PC-9 (cell line): Measurements from ENCODE around the gene CLASP1. TPM values are rescaled to one million over a fixed set of nuclear protein-coding genes. Genes with fewer than 3 reads are reported as not detected.

Experiments used
- BruUV-seq: library from RNA; stranded (reverse); fragments of 400-500 nt; replicated peaks from 2 replicates; lab custom pipeline; 2021; lab: Mats Ljungman, UMichigan
- CTCF ChIA-PET: fragments of 300-600 bp; sonication (Branson Sonifier 250); formaldehyde crosslinking; loops from one replicate; lab custom pipeline; 2022; ENCODE audit warnings: antibody characterized with exemption; lab: Charles Lee
- POLR2A ChIA-PET: fragments of 300-600 bp; sonication (Branson Sonifier 250); formaldehyde crosslinking; loops from one replicate; lab custom pipeline; 2022; ENCODE audit warnings: antibody characterized with exemption; ENCODE audit not compliant: unreplicated experiment; lab: Charles Lee
- DNase-seq, 2 experiments: peaks; one replicate each; pipeline versions ENCODE4 v3.0.0 to v3.0.0-alpha.2; 2015 to 2022; ENCODE audit warnings: mixed read lengths in 1 of 2
- H2AFZ ChIP-seq: fragments of 200-600 bp; sonication (generic); 2 replicates; pipeline ENCODE4 v1.8.1; 2017; ENCODE audit warnings: antibody characterized with exemption
- H3F3A ChIP-seq: fragments of 200-600 bp; sonication (generic); 2 replicates; pipeline ENCODE4 v1.8.1; 2017; ENCODE audit warnings: antibody characterized with exemption, mild to moderate bottlenecking, low read depth; ENCODE audit not compliant: insufficient read depth
- H3K27ac ChIP-seq: fragments of 200-600 bp; sonication (generic); 2 replicates; pipeline ENCODE4 v1.6.1; 2016; ENCODE audit warnings: mixed run types
- H3K27me3 ChIP-seq: fragments of 200-600 bp; sonication (generic); 2 replicates; pipeline ENCODE4 v1.6.1; 2016; ENCODE audit warnings: low read depth, mixed run types; ENCODE audit not compliant: insufficient read depth
- H3K36me3 ChIP-seq: fragments of 200-600 bp; sonication (generic); 2 replicates; pipeline ENCODE4 v1.6.1; 2016; ENCODE audit warnings: low read depth, mixed run types
- H3K4me1 ChIP-seq: fragments of 200-600 bp; sonication (generic); replicated peaks from 2 replicates; pipeline ENCODE4 v1.6.1; 2016; ENCODE audit warnings: mixed run types; ENCODE audit not compliant: insufficient read depth
- H3K4me2 ChIP-seq: fragments of 200-600 bp; sonication (generic); 2 replicates; pipeline ENCODE4 v1.6.1; 2017; ENCODE audit warnings: mixed run types
- H3K4me3 ChIP-seq: fragments of 200-600 bp; sonication (generic); 2 replicates; pipeline ENCODE4 v1.6.1; 2016; ENCODE audit warnings: mixed run types
- H3K79me2 ChIP-seq: fragments of 200-600 bp; sonication (generic); 2 replicates; pipeline ENCODE4 v1.6.1; 2017; ENCODE audit warnings: low read depth, mixed run types
- H3K9me2 ChIP-seq: fragments of 200-600 bp; sonication (generic); 2 replicates; pipeline ENCODE4 v1.8.1; 2017; ENCODE audit warnings: mild to moderate bottlenecking; ENCODE audit not compliant: insufficient read depth
- H3K9me3 ChIP-seq: fragments of 200-600 bp; sonication (generic); 2 replicates; pipeline ENCODE4 v1.8.1; 2016; ENCODE audit warnings: low read depth; ENCODE audit not compliant: insufficient read depth
- H4K20me1 ChIP-seq: fragments of 200-600 bp; sonication (generic); 2 replicates; pipeline ENCODE4 v1.8.1; 2017; ENCODE audit not compliant: insufficient read depth
- EZH2 ChIP-seq: fragments of 200-600 bp; sonication (generic); IDR thresholded peaks from 2 replicates; pipeline ENCODE4 v1.8.0; 2017; ENCODE audit warnings: antibody characterized with exemption, low read depth
- intact Hi-C: fragments of 100-400 bp; cut with micrococcal nuclease; formaldehyde crosslinking; loops from one replicate; pipeline ENCODE4 v1.10.0; 2022; ENCODE audit not compliant: unreplicated experiment
- total RNA-seq: library from RNA; stranded (reverse); gene quantifications from 2 replicates; pipeline ENCODE4 v1.2.3, GENCODE V29; 2021
- TF ChIP-seq, protein P1 (sequence below): fragments of 200-600 bp; sonication (generic); conservative IDR thresholded peaks from 2 replicates; pipeline ENCODE4 v1.6.1; 2017; ENCODE audit warnings: mixed run types, antibody characterized with exemption, mild to moderate bottlenecking, moderate library complexity

Gene CLASP1
- total RNA-seq, 1 experiment from 2014 or later, result 61.8 TPM

DNA sequence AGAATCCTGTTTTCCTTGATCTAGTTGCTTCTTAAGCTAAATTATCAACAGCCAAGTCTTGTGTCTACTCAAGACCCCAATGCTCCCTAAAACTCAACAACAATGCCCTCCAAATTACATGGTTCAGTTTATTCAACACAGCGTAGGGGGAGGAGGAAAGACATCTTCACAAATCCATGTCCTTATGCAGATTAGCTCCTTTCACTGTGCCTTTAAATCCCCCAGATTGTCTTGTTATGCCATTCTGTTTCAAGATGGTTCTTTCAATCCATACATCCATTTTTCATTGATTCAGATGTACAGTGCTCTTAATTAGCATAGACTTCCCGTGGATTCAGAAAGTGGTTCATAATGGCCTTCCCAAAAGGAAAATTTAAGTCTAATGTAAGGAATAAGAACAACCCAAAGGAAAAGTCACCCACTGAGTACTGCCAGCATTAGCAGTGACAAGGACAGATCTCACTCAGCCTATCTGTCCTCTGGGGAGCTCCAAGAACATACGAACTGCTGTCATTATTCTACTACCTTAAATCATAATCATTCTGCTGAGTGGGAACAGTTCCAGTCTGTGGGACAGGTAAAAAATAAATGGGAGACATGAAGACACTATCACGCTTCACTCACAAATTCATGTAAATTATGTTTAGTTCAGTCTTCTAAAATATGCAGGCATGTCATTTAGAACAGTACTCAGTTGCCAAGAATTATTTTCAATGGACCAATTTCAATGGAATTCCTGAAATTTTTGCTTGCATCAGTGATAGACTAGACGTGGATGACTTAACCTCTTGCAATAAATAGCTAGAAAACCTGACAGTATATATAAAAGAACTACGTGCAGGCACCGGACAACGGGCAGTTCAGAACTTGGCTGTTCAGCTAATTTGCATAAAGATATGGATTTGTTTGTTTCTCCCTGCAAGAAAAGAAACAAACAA lies 177.5 kb downstream of the CLASP1 start:
- H3K27me3 ChIP-seq, result no peaks in the 10 kb centered on the region
- no TSS peak for BruUV-seq
- ChIA-PET CTCF (no interaction called here), POLR2A (interaction anchor here (0.6 kb wide), 1 partner anchor 11 kb away, joined by 5 read pairs; no protein-coding TSS in a partner anchor)
- no peak for DNase-seq
- TF ChIP-seq EZH2, result no peak
- TF ChIP-seq, protein P1, sequence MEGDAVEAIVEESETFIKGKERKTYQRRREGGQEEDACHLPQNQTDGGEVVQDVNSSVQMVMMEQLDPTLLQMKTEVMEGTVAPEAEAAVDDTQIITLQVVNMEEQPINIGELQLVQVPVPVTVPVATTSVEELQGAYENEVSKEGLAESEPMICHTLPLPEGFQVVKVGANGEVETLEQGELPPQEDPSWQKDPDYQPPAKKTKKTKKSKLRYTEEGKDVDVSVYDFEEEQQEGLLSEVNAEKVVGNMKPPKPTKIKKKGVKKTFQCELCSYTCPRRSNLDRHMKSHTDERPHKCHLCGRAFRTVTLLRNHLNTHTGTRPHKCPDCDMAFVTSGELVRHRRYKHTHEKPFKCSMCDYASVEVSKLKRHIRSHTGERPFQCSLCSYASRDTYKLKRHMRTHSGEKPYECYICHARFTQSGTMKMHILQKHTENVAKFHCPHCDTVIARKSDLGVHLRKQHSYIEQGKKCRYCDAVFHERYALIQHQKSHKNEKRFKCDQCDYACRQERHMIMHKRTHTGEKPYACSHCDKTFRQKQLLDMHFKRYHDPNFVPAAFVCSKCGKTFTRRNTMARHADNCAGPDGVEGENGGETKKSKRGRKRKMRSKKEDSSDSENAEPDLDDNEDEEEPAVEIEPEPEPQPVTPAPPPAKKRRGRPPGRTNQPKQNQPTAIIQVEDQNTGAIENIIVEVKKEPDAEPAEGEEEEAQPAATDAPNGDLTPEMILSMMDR, result no peak
- 0 out of 2 replicates have a peak, but pooled peaks cover 6% of the 10 kb centered on the region for H3K79me2 ChIP-seq
- H3K27ac ChIP-seq, result no peak overlapping the region
- H3K9me2 ChIP-seq, result no peaks in the 10 kb centered on the region
- no peak overlapping the region for H3K4me2 ChIP-seq
- H3K4me1 ChIP-seq, result peaks cover 13% of the 10 kb centered on the region; the same call in 1 of the 2 replicates
- no peak overlapping the region for H2AFZ ChIP-seq
- H4K20me1 ChIP-seq, result peaks cover 6% of the 10 kb centered on the region
- H3K36me3 ChIP-seq, result peaks cover 37% of the 10 kb centered on the region
- H3K9me3 ChIP-seq, result no peaks in the 10 kb centered on the region
- H3K4me3 ChIP-seq, result no peak overlapping the region
- intact Hi-C loops, result no loop called here
- H3F3A ChIP-seq, result no peaks in the 10 kb centered on the region

DNA sequence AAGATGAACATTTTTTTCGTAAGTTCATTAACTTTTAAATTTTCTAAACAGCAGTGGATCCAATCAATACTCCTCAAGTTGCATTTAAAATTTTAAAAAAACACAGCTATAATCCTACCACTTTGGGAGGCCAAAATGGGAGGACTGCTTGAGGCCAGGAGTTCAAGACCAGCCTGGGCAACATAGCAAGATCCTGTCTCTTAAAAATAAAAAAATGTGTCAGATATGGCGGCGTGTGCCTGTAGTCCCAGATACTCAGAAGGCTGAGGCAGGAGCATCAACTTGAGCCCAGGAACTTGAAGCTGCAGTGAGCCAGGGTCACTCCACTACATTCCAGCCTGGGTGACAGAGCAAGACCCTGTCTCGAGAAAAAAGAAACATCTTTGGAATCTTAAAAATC lies 178.3 kb downstream of the CLASP1 start:
- Histone ChIP-seq H3K27ac (no peak overlapping the region), H3K79me2 (0 out of 2 replicates have a peak, but pooled peaks cover 6% of the 10 kb centered on the region), H3K27me3 (no peaks in the 10 kb centered on the region), H3K9me2 (no peaks in the 10 kb centered on the region), H2AFZ (no peak overlapping the region), H3K4me3 (no peak overlapping the region), H3K4me1 (peaks cover 4% of the 10 kb centered on the region; the same call in 1 of the 2 replicates), H4K20me1 (peaks cover 6% of the 10 kb centered on the region), H3K9me3 (no peaks in the 10 kb centered on the region), H3K36me3 (peaks cover 43% of the 10 kb centered on the region), H3F3A (no peaks in the 10 kb centered on the region), H3K4me2 (no peak overlapping the region)
- TF ChIP-seq EZH2, result no peak
- TF ChIP-seq, protein P1, result no peak
- DNase-seq, result no peak
- POLR2A ChIA-PET, result no interaction called here
- intact Hi-C loops, result no loop called here
- CTCF ChIA-PET, result no interaction called here
- BruUV-seq, result no TSS peak

DNA sequence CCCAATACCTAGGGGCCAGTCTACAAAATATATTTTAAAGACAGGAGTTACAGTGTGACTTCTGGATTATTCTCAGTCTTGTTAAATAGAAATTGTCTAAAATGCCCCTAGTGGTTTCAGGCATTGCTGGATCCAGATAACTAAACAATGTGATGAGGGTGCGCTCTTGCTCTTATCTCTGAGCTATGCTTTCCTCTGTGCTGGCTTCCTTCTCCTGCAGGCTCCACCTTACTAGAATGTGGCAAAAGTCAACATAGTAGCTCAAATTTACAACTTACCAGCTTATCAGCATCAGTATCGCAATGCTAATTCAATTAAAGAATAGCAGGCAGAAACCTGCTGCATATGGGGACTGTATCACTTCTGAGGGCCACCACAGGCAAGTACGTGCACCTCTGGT lies 179.9 kb downstream of the CLASP1 start:
- TF ChIP-seq EZH2, result no peak
- TF ChIP-seq, protein P1, result no peak
- no peaks in the 10 kb centered on the region for H3K9me3 ChIP-seq
- CTCF ChIA-PET, result no interaction called here
- no peaks in the 10 kb centered on the region for H3K4me1 ChIP-seq
- intact Hi-C loops, result no loop called here
- no peak for DNase-seq
- H4K20me1 ChIP-seq, result peaks cover 6% of the 10 kb centered on the region
- no TSS peak for BruUV-seq
- H3K27me3 ChIP-seq, result no peaks in the 10 kb centered on the region
- no peak overlapping the region for H3K27ac ChIP-seq
- H3K36me3 ChIP-seq, result peaks cover 43% of the 10 kb centered on the region
- no peaks in the 10 kb centered on the region for H3K9me2 ChIP-seq
- POLR2A ChIA-PET, result no interaction called here
- no peak overlapping the region for H2AFZ ChIP-seq
- H3K79me2 ChIP-seq, result 0 out of 2 replicates have a peak, but pooled peaks cover 6% of the 10 kb centered on the region
- no peak overlapping the region for H3K4me2 ChIP-seq
- no peaks in the 10 kb centered on the region for H3F3A ChIP-seq
- no peak overlapping the region for H3K4me3 ChIP-seq
